ENCODE data around the gene SEMA4D. TPM values are rescaled to one million over a fixed set of nuclear protein-coding genes. Genes with fewer than 3 reads are reported as not detected.

SEMA4D gene
- 49.9 TPM for total RNA-seq
- long read RNA-seq, full-length matches to known transcripts: 5 of 56 reads
- long read RNA-seq, partial matches to known transcripts: 23 of 56 reads
- long read RNA-seq, other reads (novel, unspliced or antisense): 28 of 56 reads

- Histone ChIP-seq H3K9me3 (no peaks in the 10 kb centered on the region), H3K27ac (peak within 1 kb of the TSS; percentile 73), H3K36me3 (no peaks in the 10 kb centered on the region), H3K27me3 (ENCODE audit: low read depth) (no peaks in the 10 kb centered on the region), H3K4me1 (peaks cover 34% of the 10 kb centered on the region), H3K4me3 (peak within 1 kb of the TSS; percentile 65)
- no peak for TF ChIP-seq CTCF (IDR thresholded peaks at IDR 0.05)
- ATAC-seq (peak; percentile 81), DNase-seq (peak; percentile 82)
- intact Hi-C loops (cut with DNase I): no loop called here
These were observed at the start of gene SEMA4D for GRCh38 chr9:89497978-89498851. TSS of gene SEMA4D (minus strand) at chr9:89498113. CDS start at chr9:89405456, 92,657 bp downstream.

- peaks cover 12% of the 10 kb centered on the region for H3K4me1 ChIP-seq
- DNase-seq (no peak), ATAC-seq (no peak)
- H3K36me3 ChIP-seq: no peaks in the 10 kb centered on the region
- H3K9me3 ChIP-seq: peaks cover 13% of the 10 kb centered on the region
- TF ChIP-seq CTCF (IDR thresholded peaks at IDR 0.05): no peak
- no peaks in the 10 kb centered on the region for H3K27me3 ChIP-seq (ENCODE audit: low read depth)
- no peak overlapping the region for H3K4me3 ChIP-seq
- intact Hi-C loops (cut with DNase I): no loop called here
- no peak overlapping the region for H3K27ac ChIP-seq
These were observed 49.1 kb upstream of the SEMA4D start for GRCh38 chr9:89547000-89547399.

- H3K9me3 ChIP-seq: peaks cover 13% of the 10 kb centered on the region
- H3K27me3 ChIP-seq (ENCODE audit: low read depth): no peaks in the 10 kb centered on the region
- H3K36me3 ChIP-seq: no peaks in the 10 kb centered on the region
- no peak overlapping the region for H3K27ac ChIP-seq
- DNase-seq (no peak), ATAC-seq (no peak)
- TF ChIP-seq CTCF (IDR thresholded peaks at IDR 0.05): no peak
- H3K4me1 ChIP-seq: peaks cover 10% of the 10 kb centered on the region
- intact Hi-C loops (cut with DNase I): no loop called here
- no peak overlapping the region for H3K4me3 ChIP-seq
These were observed 46.4 kb upstream of the SEMA4D start for GRCh38 chr9:89544279-89544661.

- H3K27ac ChIP-seq: no peak overlapping the region
These were observed 45.8 kb upstream of the SEMA4D start for GRCh38 chr9:89543621-89544278.

More at GRCh38 chr9:89543621-89544278, 45.8 kb upstream of the SEMA4D start:
- no peak for ATAC-seq
- Histone ChIP-seq H3K36me3 (no peaks in the 10 kb centered on the region), H3K27me3 (ENCODE audit: low read depth) (no peaks in the 10 kb centered on the region), H3K4me3 (no peak overlapping the region), H3K4me1 (peaks cover 4% of the 10 kb centered on the region), H3K9me3 (peaks cover 13% of the 10 kb centered on the region)
- intact Hi-C loops (cut with DNase I): no loop called here
- TF ChIP-seq CTCF (IDR thresholded peaks at IDR 0.05): no peak
- DNase-seq: no peak
